H1 (cell line): ENCODE results near the gene HSD11B1L. TPM values are rescaled to one million over a fixed set of nuclear protein-coding genes. Genes with fewer than 3 reads are reported as not detected.

Source experiments
- CTCF ChIA-PET: fragments of 300-600 bp; sonication (Branson Sonifier 250); formaldehyde crosslinking; loops from one replicate; lab custom pipeline; 2021; ENCODE audit not compliant: partially characterized antibody; lab: Charles Lee
- POLR2A ChIA-PET: fragments of 300-600 bp; sonication (Branson Sonifier 250); formaldehyde crosslinking; loops from one replicate; lab custom pipeline; 2021; ENCODE audit warnings: inconsistent platforms; ENCODE audit not compliant: partially characterized antibody; lab: Charles Lee
- DNase-seq, 2 experiments: peaks; one replicate each; pipeline versions ENCODE4 v3.0.0 to v3.0.0-alpha.2; 2010 to 2022; ENCODE audit warnings: low spot score in 2 of 2, low read depth in 1 of 2, mixed read lengths in 1 of 2
- FAIRE-seq: peaks from 2 replicates; lab custom pipeline; 2011; peaks lifted over from hg19 to GRCh38; lab: Jason Lieb, UNC
- H2AFZ ChIP-seq: 2 replicates; pipeline ENCODE4 v1.8.1; 2012; ENCODE audit warnings: low read length, inconsistent platforms
- H2AK5ac ChIP-seq: 2 replicates; pipeline ENCODE4 v1.6.1; 2013; ENCODE audit warnings: low read depth, low read length
- H2BK120ac ChIP-seq: replicated peaks from 2 replicates; pipeline ENCODE3; 2013; ENCODE audit warnings: low read depth, low read length, inconsistent platforms
- H2BK12ac ChIP-seq: 2 replicates; pipeline ENCODE4 v1.6.1; 2013; ENCODE audit warnings: low read depth, low read length
- H2BK15ac ChIP-seq: 2 replicates; pipeline ENCODE4 v1.6.1; 2013; ENCODE audit warnings: low read length
- H2BK20ac ChIP-seq: 2 replicates; pipeline ENCODE4 v1.6.1; 2013; ENCODE audit warnings: low read length
- H2BK5ac ChIP-seq: 2 replicates; pipeline ENCODE4 v1.6.1; 2013; ENCODE audit warnings: low read depth, low read length
- H3K14ac ChIP-seq: 2 replicates; pipeline ENCODE4 v1.6.1; 2013; ENCODE audit warnings: inconsistent platforms; ENCODE audit not compliant: insufficient read length
- H3K18ac ChIP-seq: 2 replicates; pipeline ENCODE4 v1.6.1; 2013; ENCODE audit warnings: low read length; ENCODE audit errors: extremely low read depth
- H3K23ac ChIP-seq: 2 replicates; pipeline ENCODE4 v1.6.1; 2013; ENCODE audit warnings: inconsistent platforms; ENCODE audit not compliant: insufficient read length
- H3K23me2 ChIP-seq: 2 replicates; pipeline ENCODE4 v1.6.1; 2013; ENCODE audit warnings: low read depth, low read length
- H3K27ac ChIP-seq: 2 replicates; pipeline ENCODE4 v1.6.1; 2011; ENCODE audit warnings: low read depth, low read length, inconsistent platforms
- H3K27me3 ChIP-seq, 4 experiments: replicated peaks in 1 of 4; 1 replicate in 1 of 4; 2 replicates in 3 of 4; pipeline versions ENCODE4 v1.6.1 to v1.8.1; 2011 to 2013; ENCODE audit warnings: low read length in 3 of 4, mild to moderate bottlenecking in 3 of 4, inconsistent platforms in 2 of 4, mixed read lengths in 2 of 4, moderate library complexity in 1 of 4; ENCODE audit not compliant: control insufficient read depth in 3 of 4, insufficient read depth in 3 of 4; ENCODE audit errors: extremely low read depth in 1 of 4
- H3K36me3 ChIP-seq, 4 experiments: 2 replicates each; pipeline versions ENCODE4 v1.6.1 to v1.8.1; 2011 to 2013; ENCODE audit warnings: mild to moderate bottlenecking in 4 of 4, low read length in 3 of 4, moderate library complexity in 2 of 4, control low read depth in 1 of 4, inconsistent platforms in 1 of 4; ENCODE audit not compliant: insufficient read depth in 4 of 4, control insufficient read depth in 2 of 4
- H3K4ac ChIP-seq: replicated peaks from 2 replicates; pipeline ENCODE3; 2013; ENCODE audit warnings: low read length, low read depth, mixed read lengths, inconsistent platforms; ENCODE audit not compliant: insufficient read length
- H3K4me1 ChIP-seq, 4 experiments: replicated peaks in 1 of 4; 1 replicate in 1 of 4; 2 replicates in 3 of 4; pipeline versions ENCODE4 v1.6.1 to v1.8.1; 2011 to 2013; ENCODE audit warnings: low read length in 3 of 4, inconsistent platforms in 2 of 4, mixed read lengths in 1 of 4; ENCODE audit not compliant: insufficient read depth in 4 of 4, control insufficient read depth in 3 of 4
- H3K4me2 ChIP-seq, 2 experiments: 2 replicates each; pipeline versions ENCODE4 v1.6.1 to v1.8.1; 2011 to 2013; ENCODE audit warnings: low read depth in 2 of 2, low read length in 2 of 2, control low read depth in 1 of 2, inconsistent platforms in 1 of 2, mild to moderate bottlenecking in 1 of 2; ENCODE audit not compliant: insufficient read depth in 1 of 2
- H3K4me3 ChIP-seq, 4 experiments: fragments of 200-600, 300-600 bp in 1 of 4; sonication (generic), shearing (Covaris generic), sonication (Bioruptor Twin) in 1 of 4; 2 replicates each; pipeline versions ENCODE4 v1.5.1 to v1.8.1; 2011 to 2016; ENCODE audit warnings: low read length in 4 of 4, low read depth in 3 of 4, control low read depth in 2 of 4, inconsistent platforms in 2 of 4, mild to moderate bottlenecking in 2 of 4, mixed read lengths in 1 of 4, moderate library complexity in 1 of 4; ENCODE audit not compliant: insufficient read depth in 2 of 4; ENCODE audit errors: extremely low read depth in 1 of 4
- H3K56ac ChIP-seq: replicated peaks from 2 replicates; pipeline ENCODE3; 2013; ENCODE audit warnings: low read depth, mild to moderate bottlenecking, mixed read lengths, low read length, inconsistent platforms; ENCODE audit not compliant: insufficient read length
- H3K79me1 ChIP-seq: 2 replicates; pipeline ENCODE4 v1.6.1; 2013; ENCODE audit warnings: low read depth, low read length, control low read depth
- H3K79me2 ChIP-seq, 2 experiments: 2 replicates each; pipeline versions ENCODE4 v1.6.1 to v1.8.1; 2012 to 2013; ENCODE audit warnings: low read length in 2 of 2, mild to moderate bottlenecking in 2 of 2, inconsistent platforms in 1 of 2; ENCODE audit not compliant: insufficient read depth in 2 of 2, control insufficient read depth in 1 of 2
- H3K9ac ChIP-seq, 4 experiments: replicated peaks in 1 of 4; 1 replicate in 1 of 4; 2 replicates in 3 of 4; pipeline versions ENCODE4 v1.6.1 to v1.8.1; 2011 to 2013; ENCODE audit warnings: low read depth in 3 of 4, low read length in 3 of 4, control low read depth in 2 of 4, mild to moderate bottlenecking in 2 of 4, moderate library complexity in 2 of 4, inconsistent platforms in 1 of 4; ENCODE audit errors: extremely low read depth in 1 of 4
- H3K9me3 ChIP-seq, 2 experiments: 2 replicates each; pipeline versions ENCODE4 v1.6.1 to v1.8.1; 2012 to 2013; ENCODE audit warnings: mild to moderate bottlenecking in 2 of 2, moderate library complexity in 2 of 2, control low read depth in 1 of 2, inconsistent platforms in 1 of 2, low read depth in 1 of 2, low read length in 1 of 2, mixed read lengths in 1 of 2; ENCODE audit not compliant: insufficient read depth in 2 of 2
- H4K20me1 ChIP-seq, 2 experiments: replicated peaks in 1 of 2; 2 replicates each; pipeline versions ENCODE3 to v1.8.1; 2011 to 2013; ENCODE audit warnings: inconsistent platforms in 2 of 2, low read length in 2 of 2, mild to moderate bottlenecking in 1 of 2; ENCODE audit not compliant: insufficient read depth in 2 of 2, control insufficient read depth in 1 of 2
- H4K5ac ChIP-seq: 2 replicates; pipeline ENCODE4 v1.6.1; 2013; ENCODE audit warnings: low read length, low read depth, mixed read lengths, inconsistent platforms; ENCODE audit not compliant: insufficient read length
- H4K8ac ChIP-seq: 2 replicates; pipeline ENCODE4 v1.8.0; 2013; ENCODE audit warnings: mild to moderate bottlenecking, moderate library complexity, low read length, inconsistent platforms; ENCODE audit not compliant: insufficient read depth; ENCODE audit errors: extremely low read depth
- H4K91ac ChIP-seq: replicated peaks from 2 replicates; pipeline ENCODE3; 2013; ENCODE audit warnings: low read length, mixed read lengths, inconsistent platforms; ENCODE audit not compliant: insufficient read length
- BACH1 ChIP-seq: IDR thresholded peaks from 2 replicates; pipeline ENCODE4 v1.6.1; 2012; ENCODE audit warnings: low read length, improper control_type of control experiment
- CEBPB ChIP-seq: IDR thresholded peaks from 2 replicates; pipeline ENCODE4 v1.6.1; 2012; ENCODE audit warnings: low read depth, low read length
- GABPA ChIP-seq: IDR thresholded peaks from 2 replicates; pipeline ENCODE4 v1.6.1; 2011; ENCODE audit warnings: mild to moderate bottlenecking, low read length, moderate library complexity, borderline replicate concordance; ENCODE audit not compliant: insufficient read depth
- HDAC2 ChIP-seq, 2 experiments: fragments of 300-600 bp in 1 of 2; sonication (generic) in 1 of 2; IDR thresholded peaks; 2 replicates each; pipeline ENCODE4 v1.6.1; 2011 to 2012; ENCODE audit warnings: low read depth in 2 of 2, low read length in 2 of 2, mild to moderate bottlenecking in 2 of 2, moderate library complexity in 2 of 2, borderline replicate concordance in 1 of 2, inconsistent platforms in 1 of 2
- JUND ChIP-seq: IDR thresholded peaks from 2 replicates; pipeline ENCODE4 v1.6.1; 2011; ENCODE audit warnings: mild to moderate bottlenecking, improper control_type of control experiment, low read length
- KDM1A ChIP-seq: fragments of 200-600, 300-600 bp; sonication (generic); IDR thresholded peaks from 2 replicates; pipeline ENCODE4 v1.7.1; 2016; ENCODE audit warnings: mild to moderate bottlenecking, low read length, borderline replicate concordance
- KDM4A ChIP-seq: IDR thresholded peaks from one replicate; pipeline ENCODE4 v1.7.1; 2012; ENCODE audit warnings: low read depth, mild to moderate bottlenecking, moderate library complexity, low read length, inconsistent platforms; ENCODE audit not compliant: severe bottlenecking
- KDM5A ChIP-seq: fragments of 200-600 bp; IDR thresholded peaks from 2 replicates; pipeline ENCODE4 v1.7.1; 2012; ENCODE audit warnings: mild to moderate bottlenecking, low read length, inconsistent platforms, mixed read lengths
- NRF1 ChIP-seq: IDR thresholded peaks from 2 replicates; pipeline ENCODE4 v1.6.1; 2011; ENCODE audit warnings: mild to moderate bottlenecking, low read depth, low read length, improper control_type of control experiment
- POLR2A ChIP-seq, 2 experiments: IDR thresholded peaks; 1 replicate in 1 of 2; 2 replicates in 1 of 2; pipeline ENCODE4 v1.6.1; 2011; ENCODE audit warnings: low read depth in 2 of 2, low read length in 2 of 2, mild to moderate bottlenecking in 2 of 2; ENCODE audit errors: control extremely low read depth in 1 of 2
- POU5F1 ChIP-seq: IDR thresholded peaks from 2 replicates; pipeline ENCODE4 v1.6.1; 2011; ENCODE audit warnings: low read depth, mild to moderate bottlenecking, low read length, moderate library complexity
- RBBP5 ChIP-seq: IDR thresholded peaks from 2 replicates; pipeline ENCODE4 v1.7.1; 2012; ENCODE audit warnings: low read depth, mild to moderate bottlenecking, inconsistent platforms, low read length, moderate library complexity, borderline replicate concordance
- SIRT6 ChIP-seq: IDR thresholded peaks from one replicate; pipeline ENCODE4 v1.7.1; 2012; ENCODE audit warnings: low read length, inconsistent platforms
- SIX5 ChIP-seq: IDR thresholded peaks from 2 replicates; pipeline ENCODE4 v1.6.1; 2011; ENCODE audit warnings: mild to moderate bottlenecking, low read depth, low read length
- WGBS, 2 experiments: shearing (Covaris generic) in 1 of 2; methylation state at CpG; one replicate each; pipeline versions ENCODE4 v1.1.6 to v1.1.7; 2013 to 2015; ENCODE audit warnings: low lambda C conversion rate in 2 of 2, mixed read lengths in 2 of 2, inconsistent platforms in 1 of 2, low coverage in 1 of 2, missing lambda C conversion rate in 1 of 2; ENCODE audit not compliant: insufficient replicate concordance in 2 of 2, insufficient coverage in 1 of 2, insufficient read length in 1 of 2; ENCODE audit errors: extremely low coverage in 1 of 2, missing lambda C conversion rate in 1 of 2; 5-methylcytosine and 5-hydroxymethylcytosine counted together
- polyA plus RNA-seq, 7 experiments: library from polyadenylated mRNA; depleted of rRNA in 3 of 7; stranded (reverse) in 5 of 7; unstranded in 2 of 7; fragments of >200 nt in 5 of 7; fragments of 200-250 nt in 2 of 7; gene quantifications; 1 replicate in 5 of 7; 2 replicates in 1 of 7; 4 replicates in 1 of 7; pipeline versions ENCODE4 v1.2.1 to v1.2.3, GENCODE V29; 2011 to 2013; ENCODE audit warnings: missing spikeins in 2 of 7, mixed read lengths in 2 of 7
- total RNA-seq: library from RNA; stranded (reverse); fragmentation: NEBNext Ultra II Directional; extraction: Animal tissue kit (Norgen Biotek cat#: 25700); gene quantifications from 2 replicates; pipeline ENCODE4 v1.2.1, GENCODE V29; 2021
- TF ChIP-seq, protein P1 (sequence below): IDR thresholded peaks from 2 replicates; pipeline ENCODE4 v1.6.1; 2012; ENCODE audit warnings: inconsistent platforms

Gene HSD11B1L
- total and polyA plus RNA-seq, 2 of the 8 experiments (the other 6 are each of a cell fraction or from before 2014, with no cell fraction given) = 8.2 to 20.6 TPM

DNA sequence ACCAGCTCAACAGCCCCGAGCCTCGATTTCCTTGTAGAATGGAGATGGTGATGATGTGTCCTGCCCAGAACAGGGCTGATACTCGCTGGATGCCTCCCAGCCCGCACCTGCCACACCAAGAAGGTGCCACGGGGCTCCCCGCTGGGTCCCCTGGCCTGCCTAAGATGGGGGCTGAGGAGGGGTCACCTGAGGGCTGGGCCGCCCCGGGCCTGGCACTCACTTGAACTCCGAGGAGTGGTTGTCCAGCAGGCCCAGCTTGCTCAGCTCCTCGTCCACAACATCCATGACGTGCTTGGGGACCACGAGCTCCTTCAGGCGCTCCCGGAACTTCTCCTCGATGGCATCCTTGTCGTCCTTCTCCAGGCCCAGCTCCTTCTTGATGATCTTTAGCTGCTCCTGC is 24.7 kb downstream of the HSD11B1L start:
- H3K9me3 ChIP-seq = peaks cover 0 to 9% of the 10 kb centered on the region in 2 experiments; a peak in 1 of 4 replicates
- no peaks in the 10 kb centered on the region for H3K79me2 ChIP-seq
- no peak overlapping the region for H2BK5ac ChIP-seq
- no peak overlapping the region for H3K4ac ChIP-seq
- 91% methylated on average over 16 of the region's 16 CpGs; no CpG with 5 or more reads in 1 of the 2 experiments for WGBS, 2 experiments
- no peak overlapping the region for H3K9ac ChIP-seq
- H3K4me2 ChIP-seq = no peak overlapping the region
- no peaks in the 10 kb centered on the region for H3K23me2 ChIP-seq
- H3K14ac ChIP-seq = no peak overlapping the region
- no peak overlapping the region for H2AFZ ChIP-seq
- H3K36me3 ChIP-seq = peaks cover 35 to 76% (median 62%) of the 10 kb centered on the region in 4 experiments
- no peaks in the 10 kb centered on the region for H3K4me1 ChIP-seq
- no peak overlapping the region for H2BK12ac ChIP-seq
- no peak overlapping the region for H2BK20ac ChIP-seq
- DNase-seq (no peak), FAIRE-seq (no peak)
- H3K18ac ChIP-seq = no peak overlapping the region
- H4K8ac ChIP-seq = no peak overlapping the region; the same call in 1 of the 2 replicates
- H3K56ac ChIP-seq = no peak overlapping the region
- no peak overlapping the region for H3K27ac ChIP-seq
- H3K4me3 ChIP-seq = no peak overlapping the region
- H2AK5ac ChIP-seq = no peak overlapping the region
- CTCF ChIA-PET = interaction anchor here (0.7 to 5.4 kb wide), 4 partner anchors 15 to 89 kb away, joined by 3 to 23 read pairs (median 5); partner anchors contain the start of gene RPL36
- no peaks in the 10 kb centered on the region; the same call in 1 of the 2 replicates for H3K79me1 ChIP-seq
- H4K91ac ChIP-seq = no peak overlapping the region
- no peaks in the 10 kb centered on the region for H3K27me3 ChIP-seq
- POLR2A ChIA-PET = interaction anchor here (1.8 to 22.4 kb wide), 4 partner anchors 8 to 15 kb away, joined by 6 to 620 read pairs (median 34); partner anchors contain the start of genes CATSPERD, LONP1 and RPL36
- H4K20me1 ChIP-seq = peaks cover 5 to 9% of the 10 kb centered on the region in 2 experiments
- no peak overlapping the region for H4K5ac ChIP-seq
- no peak overlapping the region for H2BK15ac ChIP-seq
- H3K23ac ChIP-seq = no peak overlapping the region
- no peak overlapping the region for H2BK120ac ChIP-seq
- TF ChIP-seq SIX5 = no peak
- no peak for TF ChIP-seq POU5F1
- no peak for TF ChIP-seq KDM4A
- no peak for TF ChIP-seq KDM5A
- no peak for TF ChIP-seq BACH1
- no peak for TF ChIP-seq SIRT6
- no peak for TF ChIP-seq JUND
- TF ChIP-seq POLR2A (IDR thresholded peaks at IDR 0.05; ENCODE audit: control extremely low read depth in 1 of 2, low read depth in 2 of 2, low read length in 2 of 2) = no peak
- TF ChIP-seq KDM1A = no peak
- TF ChIP-seq CEBPB = no peak
- no peak for TF ChIP-seq NRF1
- TF ChIP-seq, protein P1, sequence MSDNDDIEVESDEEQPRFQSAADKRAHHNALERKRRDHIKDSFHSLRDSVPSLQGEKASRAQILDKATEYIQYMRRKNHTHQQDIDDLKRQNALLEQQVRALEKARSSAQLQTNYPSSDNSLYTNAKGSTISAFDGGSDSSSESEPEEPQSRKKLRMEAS = no peak
- TF ChIP-seq HDAC2 (IDR thresholded peaks at IDR 0.05; ENCODE audit: borderline replicate concordance in 1 of 2, low read depth in 2 of 2, low read length in 2 of 2) = no peak
- TF ChIP-seq GABPA = no peak
- TF ChIP-seq RBBP5 = no peak
